ENCODE data around the gene KATNAL1. TPM values are rescaled to one million over a fixed set of nuclear protein-coding genes. Genes with fewer than 3 reads are reported as not detected.

KATNAL1 gene
- total RNA-seq, 1 donor: 15.9 TPM

DNA sequence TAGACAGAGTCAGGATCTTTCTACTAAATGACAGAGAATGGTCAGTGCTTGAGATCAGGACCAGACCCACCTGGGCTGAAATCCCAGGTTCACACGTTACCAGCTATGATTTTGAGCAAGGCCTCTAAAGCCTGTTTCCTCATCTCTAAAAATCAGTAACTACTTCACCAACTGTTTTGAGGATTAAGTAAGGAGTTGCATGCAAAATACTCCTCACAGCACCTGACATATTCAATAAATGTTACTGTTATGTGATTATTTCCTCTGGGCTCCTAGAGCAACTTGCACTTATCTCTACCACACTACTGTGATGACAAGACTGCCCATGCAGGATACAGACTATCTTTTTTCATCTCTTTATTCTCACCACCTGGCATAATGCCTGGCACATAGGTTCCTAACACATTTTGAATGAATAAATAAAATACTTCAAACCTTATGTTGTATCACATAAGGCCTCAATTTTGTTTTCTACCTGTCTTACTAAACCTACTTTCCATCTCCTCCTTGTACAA lies 1.8 kb downstream of the KATNAL1 start:
- peaks cover 37% of the 10 kb centered on the region for H3K4me1 ChIP-seq (ENCODE audit: insufficient read depth, low read length)
- peak overlapping the region; percentile 85 for H3K4me2 ChIP-seq (ENCODE audit: insufficient read depth, low read length)
- H3K27ac ChIP-seq (ENCODE audit: low read depth, low read length): no peak overlapping the region
- H3K9me3 ChIP-seq (ENCODE audit: low read depth, low read length): no peaks in the 10 kb centered on the region
- H3K27me3 ChIP-seq (ENCODE audit: insufficient read depth, low read length): no peaks in the 10 kb centered on the region
- DNase-seq (ENCODE audit: insufficient read length, low spot score, missing footprints): no peak
- H3K4me3 ChIP-seq (ENCODE audit: insufficient read depth, low read length): peak overlapping the region; percentile 0
- TF ChIP-seq, protein P1, sequence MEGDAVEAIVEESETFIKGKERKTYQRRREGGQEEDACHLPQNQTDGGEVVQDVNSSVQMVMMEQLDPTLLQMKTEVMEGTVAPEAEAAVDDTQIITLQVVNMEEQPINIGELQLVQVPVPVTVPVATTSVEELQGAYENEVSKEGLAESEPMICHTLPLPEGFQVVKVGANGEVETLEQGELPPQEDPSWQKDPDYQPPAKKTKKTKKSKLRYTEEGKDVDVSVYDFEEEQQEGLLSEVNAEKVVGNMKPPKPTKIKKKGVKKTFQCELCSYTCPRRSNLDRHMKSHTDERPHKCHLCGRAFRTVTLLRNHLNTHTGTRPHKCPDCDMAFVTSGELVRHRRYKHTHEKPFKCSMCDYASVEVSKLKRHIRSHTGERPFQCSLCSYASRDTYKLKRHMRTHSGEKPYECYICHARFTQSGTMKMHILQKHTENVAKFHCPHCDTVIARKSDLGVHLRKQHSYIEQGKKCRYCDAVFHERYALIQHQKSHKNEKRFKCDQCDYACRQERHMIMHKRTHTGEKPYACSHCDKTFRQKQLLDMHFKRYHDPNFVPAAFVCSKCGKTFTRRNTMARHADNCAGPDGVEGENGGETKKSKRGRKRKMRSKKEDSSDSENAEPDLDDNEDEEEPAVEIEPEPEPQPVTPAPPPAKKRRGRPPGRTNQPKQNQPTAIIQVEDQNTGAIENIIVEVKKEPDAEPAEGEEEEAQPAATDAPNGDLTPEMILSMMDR (IDR thresholded peaks at IDR 0.05; ENCODE audit: extremely low read depth, low read depth, low read length): no peak
- H4K20me1 ChIP-seq (ENCODE audit: insufficient read depth, low read length): no peaks in the 10 kb centered on the region
- H3K79me2 ChIP-seq (ENCODE audit: insufficient read depth, low read length): peaks cover 55% of the 10 kb centered on the region
- no peak overlapping the region for H2AFZ ChIP-seq (ENCODE audit: low read length)
- H3K36me3 ChIP-seq (ENCODE audit: insufficient read depth, low read length): no peaks in the 10 kb centered on the region

DNA sequence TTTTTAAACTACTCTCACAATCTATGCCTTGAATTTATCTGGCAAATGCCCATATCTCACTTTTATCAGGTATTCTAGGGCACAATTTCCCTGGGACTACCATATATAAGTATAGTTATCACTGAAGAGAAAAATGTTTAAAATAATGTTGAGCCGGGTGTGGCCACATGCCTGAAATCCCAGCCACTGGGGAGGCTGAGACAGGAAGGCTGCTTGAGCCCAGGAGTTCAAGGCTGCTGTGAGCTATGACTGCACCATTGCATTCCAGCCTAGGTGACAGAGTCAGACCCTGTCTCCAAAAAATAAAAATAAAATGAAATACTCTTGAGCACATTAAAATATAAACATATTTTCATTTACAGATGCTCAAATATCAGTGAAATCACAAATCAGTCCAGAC lies 4.1 kb downstream of the KATNAL1 start:
- DNase-seq (ENCODE audit: insufficient read length, low spot score, missing footprints): no peak
- no peak overlapping the region for H2AFZ ChIP-seq (ENCODE audit: low read length)
- no peaks in the 10 kb centered on the region for H4K20me1 ChIP-seq (ENCODE audit: insufficient read depth, low read length)
- H3K27ac ChIP-seq (ENCODE audit: low read depth, low read length): peak overlapping the region; percentile 15
- peaks cover 50% of the 10 kb centered on the region for H3K4me1 ChIP-seq (ENCODE audit: insufficient read depth, low read length)
- H3K4me2 ChIP-seq (ENCODE audit: insufficient read depth, low read length): no peak overlapping the region
- H3K36me3 ChIP-seq (ENCODE audit: insufficient read depth, low read length): no peaks in the 10 kb centered on the region
- no peak overlapping the region for H3K4me3 ChIP-seq (ENCODE audit: insufficient read depth, low read length)
- TF ChIP-seq, protein P1 (IDR thresholded peaks at IDR 0.05; ENCODE audit: extremely low read depth, low read depth, low read length): no peak
- H3K9me3 ChIP-seq (ENCODE audit: low read depth, low read length): no peaks in the 10 kb centered on the region
- peaks cover 69% of the 10 kb centered on the region for H3K79me2 ChIP-seq (ENCODE audit: insufficient read depth, low read length)
- no peaks in the 10 kb centered on the region for H3K27me3 ChIP-seq (ENCODE audit: insufficient read depth, low read length)

DNA sequence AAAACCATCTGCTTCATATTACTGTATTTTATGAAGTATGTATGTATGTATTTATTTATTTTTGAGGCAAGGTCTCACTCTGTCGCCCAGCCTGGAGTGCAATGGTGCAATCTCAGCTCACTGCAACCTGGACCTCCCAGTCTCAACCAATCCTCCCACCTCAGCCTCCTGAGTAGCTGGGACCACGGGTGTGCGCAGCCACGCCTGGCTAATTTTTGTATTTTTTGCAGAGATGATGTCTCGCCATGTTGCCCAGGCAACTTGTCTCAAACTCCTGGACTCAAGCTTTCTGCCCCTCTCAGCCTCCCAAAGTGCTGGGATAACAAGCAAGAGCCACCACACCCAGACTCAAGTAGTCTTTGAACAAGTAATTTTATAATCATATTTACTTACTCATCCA lies 5.5 kb downstream of the KATNAL1 start:
- no peak for DNase-seq (ENCODE audit: insufficient read length, low spot score, missing footprints)
- no peak overlapping the region for H3K4me3 ChIP-seq (ENCODE audit: insufficient read depth, low read length)
- TF ChIP-seq, protein P1 (IDR thresholded peaks at IDR 0.05; ENCODE audit: extremely low read depth, low read depth, low read length): no peak
- H3K36me3 ChIP-seq (ENCODE audit: insufficient read depth, low read length): no peaks in the 10 kb centered on the region
- H2AFZ ChIP-seq (ENCODE audit: low read length): no peak overlapping the region
- H3K4me1 ChIP-seq (ENCODE audit: insufficient read depth, low read length): peaks cover 43% of the 10 kb centered on the region
- peak overlapping the region; percentile 28 for H3K4me2 ChIP-seq (ENCODE audit: insufficient read depth, low read length)
- no peaks in the 10 kb centered on the region for H3K27me3 ChIP-seq (ENCODE audit: insufficient read depth, low read length)
- H4K20me1 ChIP-seq (ENCODE audit: insufficient read depth, low read length): no peaks in the 10 kb centered on the region
- peaks cover 83% of the 10 kb centered on the region for H3K79me2 ChIP-seq (ENCODE audit: insufficient read depth, low read length)
- no peaks in the 10 kb centered on the region for H3K9me3 ChIP-seq (ENCODE audit: low read depth, low read length)
- peak overlapping the region; percentile 73 for H3K27ac ChIP-seq (ENCODE audit: low read depth, low read length)

DNA sequence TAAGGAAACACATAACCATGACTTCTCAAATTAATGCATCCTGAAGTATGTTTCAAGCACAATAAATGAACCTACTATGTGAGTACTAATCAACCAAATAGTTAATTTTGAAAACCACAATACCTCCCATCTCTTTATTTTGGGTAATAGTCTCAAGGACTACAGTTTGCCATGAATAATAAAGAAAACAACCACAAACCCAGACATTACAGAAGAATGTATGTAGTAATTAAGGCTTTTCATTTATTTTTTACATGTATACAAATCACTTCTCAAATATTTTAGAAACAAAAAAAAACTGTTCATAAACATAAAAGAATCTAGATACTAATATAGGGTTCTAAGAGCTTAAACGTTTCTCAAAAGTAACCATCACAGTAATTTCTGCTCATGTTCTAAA lies 6.8 kb downstream of the KATNAL1 start:
- Histone ChIP-seq H2AFZ (ENCODE audit: low read length) (no peak overlapping the region), H3K4me3 (ENCODE audit: insufficient read depth, low read length) (no peak overlapping the region), H3K27ac (ENCODE audit: low read depth, low read length) (peak overlapping the region; percentile 73), H3K9me3 (ENCODE audit: low read depth, low read length) (no peaks in the 10 kb centered on the region), H3K4me1 (ENCODE audit: insufficient read depth, low read length) (peaks cover 43% of the 10 kb centered on the region), H3K36me3 (ENCODE audit: insufficient read depth, low read length) (no peaks in the 10 kb centered on the region), H3K4me2 (ENCODE audit: insufficient read depth, low read length) (peak overlapping the region; percentile 28), H3K27me3 (ENCODE audit: insufficient read depth, low read length) (no peaks in the 10 kb centered on the region), H4K20me1 (ENCODE audit: insufficient read depth, low read length) (no peaks in the 10 kb centered on the region), H3K79me2 (ENCODE audit: insufficient read depth, low read length) (peaks cover 83% of the 10 kb centered on the region)
- TF ChIP-seq, protein P1 (IDR thresholded peaks at IDR 0.05; ENCODE audit: extremely low read depth, low read depth, low read length): no peak
- no peak for DNase-seq (ENCODE audit: insufficient read length, low spot score, missing footprints)

Data from osteoblast (primary cell).